ENCODE data around the gene KRTAP5-10.
A peak's percentile ranks its signal among the peaks of the same experiment; 100 is the strongest.
"Not testable (repeated sequence)": the region's sequence is repeated elsewhere in the genome, so short reads cannot be mapped to it uniquely, and the experiment has no call there.

KRTAP5-10 gene

GRCh38 chr11:71565263-71565662, at the start of gene KRTAP5-10:
TSS of gene KRTAP5-10 (plus strand) at chr11:71565563. CDS start at chr11:71565588, 25 bp downstream.
- ATAC-seq (ENCODE audit: low read depth) (no peak), DNase-seq (ENCODE audit: low spot score in 2 of 2) (no peak)
- no peak within 1 kb of the TSS for H3K4me3 Mint-ChIP-seq
- no peaks in the 10 kb centered on the region for H3K4me1 Mint-ChIP-seq
- peaks cover 2% of the 10 kb centered on the region for H3K9me3 Mint-ChIP-seq
- H3K27me3 Mint-ChIP-seq = peaks cover 25% of the 10 kb centered on the region
- H3K36me3 Mint-ChIP-seq = no peaks in the 10 kb centered on the region
- no peak within 1 kb of the TSS for H3K27ac Mint-ChIP-seq

- peaks cover 9% of the 10 kb centered on the region for H3K9me3 Mint-ChIP-seq
- no peak for ATAC-seq (ENCODE audit: low read depth)
These were observed 46.6 kb upstream of the KRTAP5-10 start for GRCh38 chr11:71518506-71519471.

GRCh38 chr11:71519546-71519945, 45.8 kb upstream of the KRTAP5-10 start:
- no peak overlapping the region for H3K27ac Mint-ChIP-seq
- H3K4me1 Mint-ChIP-seq = no peaks in the 10 kb centered on the region
- H3K9me3 Mint-ChIP-seq = peaks cover 7% of the 10 kb centered on the region
- DNase-seq (ENCODE audit: low spot score in 2 of 2) (no peak), ATAC-seq (ENCODE audit: low read depth) (no peak)
- peaks cover 7% of the 10 kb centered on the region for H3K36me3 Mint-ChIP-seq
- no peaks in the 10 kb centered on the region for H3K27me3 Mint-ChIP-seq
- H3K4me3 Mint-ChIP-seq = no peak overlapping the region

More at GRCh38 chr11:71518506-71519471, 46.6 kb upstream of the KRTAP5-10 start:
- H3K27me3 Mint-ChIP-seq = no peaks in the 10 kb centered on the region
- H3K4me1 Mint-ChIP-seq = no peaks in the 10 kb centered on the region
- no peak overlapping the region for H3K4me3 Mint-ChIP-seq
- H3K27ac Mint-ChIP-seq = no peak overlapping the region
- peaks cover 7% of the 10 kb centered on the region for H3K36me3 Mint-ChIP-seq
- DNase-seq (ENCODE audit: low spot score in 2 of 2) = no peak

GRCh38 chr11:71525188-71525937, 40.0 kb upstream of the KRTAP5-10 start:
- peaks cover 7% of the 10 kb centered on the region for H3K9me3 Mint-ChIP-seq
- no peaks in the 10 kb centered on the region for H3K4me1 Mint-ChIP-seq
- DNase-seq (ENCODE audit: low spot score in 2 of 2) = no peak
- ATAC-seq (ENCODE audit: low read depth) = no peak
- H3K27ac Mint-ChIP-seq = no peak overlapping the region
- no peak overlapping the region for H3K4me3 Mint-ChIP-seq
- H3K27me3 Mint-ChIP-seq = peaks cover 2% of the 10 kb centered on the region
- peaks cover 7% of the 10 kb centered on the region for H3K36me3 Mint-ChIP-seq

GRCh38 chr11:71525938-71526495, 39.3 kb upstream of the KRTAP5-10 start:
- Mint-ChIP-seq H3K9me3 (peaks cover 6% of the 10 kb centered on the region), H3K27me3 (peaks cover 2% of the 10 kb centered on the region), H3K4me1 (peaks cover 3% of the 10 kb centered on the region), H3K27ac (no peak overlapping the region), H3K36me3 (peaks cover 7% of the 10 kb centered on the region), H3K4me3 (no peak overlapping the region)
- ATAC-seq (ENCODE audit: low read depth) = no peak
- no peak for DNase-seq (ENCODE audit: low spot score in 2 of 2)

- H3K27me3 Mint-ChIP-seq; H3K36me3 Mint-ChIP-seq; H3K4me1 Mint-ChIP-seq; ATAC-seq (ENCODE audit: low read depth); H3K27ac Mint-ChIP-seq; H3K9me3 Mint-ChIP-seq; DNase-seq (ENCODE audit: low spot score in 2 of 2); H3K4me3 Mint-ChIP-seq: not testable (repeated sequence)
These were observed 38.4 kb upstream of the KRTAP5-10 start, which contains the start of gene KRTAP5-7 for GRCh38 chr11:71526796-71527575. TSS of gene KRTAP5-7 (plus strand) at chr11:71527267. CDS start at chr11:71527301, 34 bp downstream.

- Mint-ChIP-seq H3K4me1 (peaks cover 3% of the 10 kb centered on the region), H3K27me3 (peaks cover 2% of the 10 kb centered on the region), H3K9me3 (no peaks in the 10 kb centered on the region), H3K4me3 (no peak overlapping the region), H3K36me3 (peaks cover 5% of the 10 kb centered on the region), H3K27ac (no peak overlapping the region)
- DNase-seq (ENCODE audit: low spot score in 2 of 2) = no peak
- no peak for ATAC-seq (ENCODE audit: low read depth)
These were observed 37.7 kb upstream of the KRTAP5-10 start for GRCh38 chr11:71527576-71528210.

- H3K27me3 Mint-ChIP-seq = peaks cover 2% of the 10 kb centered on the region
- peak; percentile 56 for ATAC-seq (ENCODE audit: low read depth)
- H3K36me3 Mint-ChIP-seq = peaks cover 3% of the 10 kb centered on the region
- peaks cover 3% of the 10 kb centered on the region for H3K4me1 Mint-ChIP-seq
- H3K4me3 Mint-ChIP-seq = no peak overlapping the region
- H3K9me3 Mint-ChIP-seq = no peaks in the 10 kb centered on the region
- no peak for DNase-seq (ENCODE audit: low spot score in 2 of 2)
- peak overlapping the region; percentile 5 for H3K27ac Mint-ChIP-seq
These were observed 34.8 kb upstream of the KRTAP5-10 start for GRCh38 chr11:71530602-71531001.

- Mint-ChIP-seq H3K36me3 (peaks cover 3% of the 10 kb centered on the region), H3K4me1 (peaks cover 3% of the 10 kb centered on the region), H3K27ac (no peak overlapping the region), H3K4me3 (no peak overlapping the region), H3K9me3 (no peaks in the 10 kb centered on the region), H3K27me3 (peaks cover 4% of the 10 kb centered on the region)
- ATAC-seq (ENCODE audit: low read depth) (no peak), DNase-seq (ENCODE audit: low spot score in 2 of 2) (no peak)
These were observed 33.2 kb upstream of the KRTAP5-10 start for GRCh38 chr11:71532036-71532610.

GRCh38 chr11:71534711-71535608, 30.4 kb upstream of the KRTAP5-10 start:
- H3K27ac Mint-ChIP-seq; DNase-seq (ENCODE audit: low spot score in 2 of 2); H3K4me1 Mint-ChIP-seq; H3K9me3 Mint-ChIP-seq; H3K4me3 Mint-ChIP-seq; H3K36me3 Mint-ChIP-seq; ATAC-seq (ENCODE audit: low read depth): not testable (repeated sequence)
- peaks cover 14% of the 10 kb centered on the region for H3K27me3 Mint-ChIP-seq

- Mint-ChIP-seq H3K9me3 (peaks cover 2% of the 10 kb centered on the region), H3K27me3 (peaks cover 16% of the 10 kb centered on the region), H3K4me3 (no peak overlapping the region), H3K4me1 (no peaks in the 10 kb centered on the region), H3K27ac (no peak overlapping the region), H3K36me3 (peaks cover 7% of the 10 kb centered on the region)
- ATAC-seq (ENCODE audit: low read depth) (no peak), DNase-seq (ENCODE audit: low spot score in 2 of 2) (no peak)
These were observed 29.5 kb upstream of the KRTAP5-10 start for GRCh38 chr11:71535825-71536224.

GRCh38 chr11:71537537-71537936, 27.8 kb upstream of the KRTAP5-10 start:
- Mint-ChIP-seq H3K27me3 (peaks cover 21% of the 10 kb centered on the region), H3K9me3 (peaks cover 9% of the 10 kb centered on the region), H3K36me3 (peaks cover 8% of the 10 kb centered on the region), H3K4me3 (no peak overlapping the region), H3K27ac (no peak overlapping the region), H3K4me1 (no peaks in the 10 kb centered on the region)
- no peak for DNase-seq (ENCODE audit: low spot score in 2 of 2)
- no peak for ATAC-seq (ENCODE audit: low read depth)
